ENCODE measurements around the gene ACAA2. TPM values are rescaled to one million over a fixed set of nuclear protein-coding genes. Genes with fewer than 3 reads are reported as not detected.

The ACAA2 gene
- total and polyA plus RNA-seq, 4 donors = 55.6 to 1,315 (median 646) TPM

DNA sequence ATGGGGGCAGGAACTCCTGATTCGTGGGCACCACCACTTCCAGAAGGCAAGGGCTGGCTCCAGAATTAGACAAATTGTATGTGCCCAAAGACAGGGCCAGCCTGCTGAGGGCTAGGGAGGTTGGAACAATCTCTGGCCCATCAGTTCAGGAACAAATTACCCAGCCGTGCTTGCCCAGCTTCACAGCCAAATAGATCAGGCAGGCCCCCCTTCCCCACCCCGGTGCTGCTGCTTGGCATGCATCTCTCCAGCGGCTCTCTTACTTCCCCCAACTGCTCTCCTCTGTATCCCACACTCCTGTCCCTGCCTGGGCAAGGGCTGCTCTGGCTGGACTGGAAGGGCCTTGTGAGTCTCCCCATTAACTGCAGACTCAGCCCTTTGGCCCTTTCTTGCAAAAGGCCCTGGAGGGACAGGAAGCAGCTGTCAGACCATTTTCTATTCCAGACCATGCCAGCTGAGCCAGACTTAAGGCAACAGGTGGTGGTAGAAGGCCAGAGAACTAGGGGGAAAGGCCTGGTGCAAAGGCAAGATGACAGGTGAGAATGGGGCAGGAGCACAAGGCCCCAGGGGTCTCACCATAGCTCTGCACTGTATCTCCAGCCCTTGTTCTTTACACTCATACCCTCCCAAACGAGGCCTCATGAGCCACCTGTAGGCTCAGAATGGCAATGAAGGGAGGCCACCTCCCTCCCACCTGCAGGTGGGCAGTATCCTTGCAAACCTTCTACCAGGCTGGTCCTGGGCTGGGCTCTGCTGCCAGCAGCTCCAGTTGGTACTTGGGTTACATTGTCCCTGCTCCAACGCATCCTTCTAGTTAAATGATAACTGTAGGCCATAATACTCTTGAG is 30.7 kb upstream of the ACAA2 start:
- no peak for DNase-seq (ENCODE audit: low spot score)
- Histone ChIP-seq H3K4me3 (ENCODE audit: low read depth in 1 of 3, low read length in 3 of 3) (no peak overlapping the region), H3K9ac (ENCODE audit: low read depth in 1 of 2, low read length in 2 of 2) (no peak overlapping the region), H3K9me3 (ENCODE audit: control insufficient read depth in 4 of 4, low read length in 3 of 4) (no peaks in the 10 kb centered on the region), H3K27me3 (ENCODE audit: control insufficient read depth in 4 of 4, insufficient read depth in 4 of 4, low read length in 3 of 4) (no peaks in the 10 kb centered on the region), H3K4me1 (ENCODE audit: control insufficient read depth in 4 of 4, insufficient read depth in 4 of 4, low read length in 3 of 4) (peaks cover 0 to 21% (median 10%) of the 10 kb centered on the region in 4 donors), H3K27ac (ENCODE audit: low read depth in 1 of 2, low read length in 2 of 2) (no peak overlapping the region), H3K36me3 (ENCODE audit: control insufficient read depth in 4 of 4, insufficient read depth in 3 of 4, low read depth in 1 of 4, low read length in 3 of 4) (peaks cover 0 to 2% (median under 1%) of the 10 kb centered on the region in 4 donors)
- WGBS = 90% methylated on average over 6 of the region's 6 CpGs
- TF ChIP-seq, protein P1, sequence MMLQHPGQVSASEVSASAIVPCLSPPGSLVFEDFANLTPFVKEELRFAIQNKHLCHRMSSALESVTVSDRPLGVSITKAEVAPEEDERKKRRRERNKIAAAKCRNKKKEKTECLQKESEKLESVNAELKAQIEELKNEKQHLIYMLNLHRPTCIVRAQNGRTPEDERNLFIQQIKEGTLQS (IDR thresholded peaks at IDR 0.05) = no peak
- TF ChIP-seq, protein P2, sequence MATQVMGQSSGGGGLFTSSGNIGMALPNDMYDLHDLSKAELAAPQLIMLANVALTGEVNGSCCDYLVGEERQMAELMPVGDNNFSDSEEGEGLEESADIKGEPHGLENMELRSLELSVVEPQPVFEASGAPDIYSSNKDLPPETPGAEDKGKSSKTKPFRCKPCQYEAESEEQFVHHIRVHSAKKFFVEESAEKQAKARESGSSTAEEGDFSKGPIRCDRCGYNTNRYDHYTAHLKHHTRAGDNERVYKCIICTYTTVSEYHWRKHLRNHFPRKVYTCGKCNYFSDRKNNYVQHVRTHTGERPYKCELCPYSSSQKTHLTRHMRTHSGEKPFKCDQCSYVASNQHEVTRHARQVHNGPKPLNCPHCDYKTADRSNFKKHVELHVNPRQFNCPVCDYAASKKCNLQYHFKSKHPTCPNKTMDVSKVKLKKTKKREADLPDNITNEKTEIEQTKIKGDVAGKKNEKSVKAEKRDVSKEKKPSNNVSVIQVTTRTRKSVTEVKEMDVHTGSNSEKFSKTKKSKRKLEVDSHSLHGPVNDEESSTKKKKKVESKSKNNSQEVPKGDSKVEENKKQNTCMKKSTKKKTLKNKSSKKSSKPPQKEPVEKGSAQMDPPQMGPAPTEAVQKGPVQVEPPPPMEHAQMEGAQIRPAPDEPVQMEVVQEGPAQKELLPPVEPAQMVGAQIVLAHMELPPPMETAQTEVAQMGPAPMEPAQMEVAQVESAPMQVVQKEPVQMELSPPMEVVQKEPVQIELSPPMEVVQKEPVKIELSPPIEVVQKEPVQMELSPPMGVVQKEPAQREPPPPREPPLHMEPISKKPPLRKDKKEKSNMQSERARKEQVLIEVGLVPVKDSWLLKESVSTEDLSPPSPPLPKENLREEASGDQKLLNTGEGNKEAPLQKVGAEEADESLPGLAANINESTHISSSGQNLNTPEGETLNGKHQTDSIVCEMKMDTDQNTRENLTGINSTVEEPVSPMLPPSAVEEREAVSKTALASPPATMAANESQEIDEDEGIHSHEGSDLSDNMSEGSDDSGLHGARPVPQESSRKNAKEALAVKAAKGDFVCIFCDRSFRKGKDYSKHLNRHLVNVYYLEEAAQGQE (IDR thresholded peaks at IDR 0.05) = no peak
- TF ChIP-seq HNF4A (conservative IDR thresholded peaks at IDR 0.05) = no peak
- TF ChIP-seq SP1 (IDR thresholded peaks at IDR 0.05) = no peak
- TF ChIP-seq FOXA2 (IDR thresholded peaks at IDR 0.05) = no peak
- TF ChIP-seq GABPA (IDR thresholded peaks at IDR 0.05 in 1 of 2, conservative IDR thresholded peaks at IDR 0.05 in 1 of 2) = no peak
- no peak for TF ChIP-seq TAF1 (conservative IDR thresholded peaks at IDR 0.05)
- no peak for TF ChIP-seq YY1 (IDR thresholded peaks at IDR 0.05)

DNA sequence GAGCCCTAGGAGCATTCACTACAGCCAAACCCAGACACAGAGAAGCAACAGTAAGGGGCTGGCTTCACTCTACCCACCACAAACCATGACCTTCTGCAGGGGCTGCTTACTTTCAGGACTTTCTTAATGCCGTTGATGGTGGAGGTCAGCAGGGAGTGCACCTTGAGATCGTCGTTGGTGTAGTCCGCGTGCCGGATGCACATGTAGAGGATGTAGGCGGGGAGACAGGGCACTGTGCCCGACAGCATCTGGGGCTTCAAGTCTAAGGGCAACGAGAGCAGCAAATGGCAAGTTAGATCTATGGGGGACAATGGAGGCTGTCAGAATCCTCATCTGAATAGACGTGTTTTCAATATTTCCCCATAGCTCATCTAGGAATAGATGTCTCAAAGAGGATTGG is 29.8 kb upstream of the ACAA2 start:
- Histone ChIP-seq H3K4me1 (ENCODE audit: control insufficient read depth in 4 of 4, insufficient read depth in 4 of 4, low read length in 3 of 4) (peaks cover 2 to 30% (median 14%) of the 10 kb centered on the region in 4 donors), H3K36me3 (ENCODE audit: control insufficient read depth in 4 of 4, insufficient read depth in 3 of 4, low read depth in 1 of 4, low read length in 3 of 4) (peaks cover 0 to 2% (median under 1%) of the 10 kb centered on the region in 4 donors), H3K9me3 (ENCODE audit: control insufficient read depth in 4 of 4, low read length in 3 of 4) (no peaks in the 10 kb centered on the region), H3K27ac (ENCODE audit: low read depth in 1 of 2, low read length in 2 of 2) (no peak overlapping the region), H3K4me3 (ENCODE audit: low read depth in 1 of 3, low read length in 3 of 3) (no peak overlapping the region), H3K9ac (ENCODE audit: low read depth in 1 of 2, low read length in 2 of 2) (no peak overlapping the region), H3K27me3 (ENCODE audit: control insufficient read depth in 4 of 4, insufficient read depth in 4 of 4, low read length in 3 of 4) (no peaks in the 10 kb centered on the region)
- no peak for DNase-seq (ENCODE audit: low spot score)
- WGBS = 95% methylated on average over 10 of the region's 10 CpGs
- TF ChIP-seq HNF4A (conservative IDR thresholded peaks at IDR 0.05) (no peak), FOXA2 (IDR thresholded peaks at IDR 0.05) (no peak)
- TF ChIP-seq, protein P3, sequence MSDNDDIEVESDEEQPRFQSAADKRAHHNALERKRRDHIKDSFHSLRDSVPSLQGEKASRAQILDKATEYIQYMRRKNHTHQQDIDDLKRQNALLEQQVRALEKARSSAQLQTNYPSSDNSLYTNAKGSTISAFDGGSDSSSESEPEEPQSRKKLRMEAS (IDR thresholded peaks at IDR 0.05) = no peak

DNA sequence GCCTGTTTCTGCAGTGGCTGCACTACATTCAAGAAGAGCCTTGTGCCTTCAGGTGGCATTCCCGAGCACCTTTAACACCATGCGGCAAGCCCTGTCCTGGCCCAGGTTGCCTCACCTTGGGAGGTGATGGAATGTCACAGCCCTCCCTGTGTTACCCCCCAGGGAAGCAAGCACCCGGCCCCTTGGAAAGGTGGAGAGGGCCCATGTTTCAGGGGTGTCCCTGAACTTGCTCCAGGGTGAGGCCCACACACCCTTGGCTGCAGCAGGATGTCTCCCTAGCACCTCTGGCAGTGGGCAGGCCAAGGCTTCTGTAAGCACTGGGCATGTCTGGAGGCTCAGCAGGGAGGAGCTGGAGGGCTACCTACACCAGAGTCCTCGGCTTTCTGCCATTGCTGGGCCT is 29.3 kb upstream of the ACAA2 start:
- 95% methylated on average over 4 of the region's 4 CpGs for WGBS
- H3K4me1 ChIP-seq (ENCODE audit: control insufficient read depth in 4 of 4, insufficient read depth in 4 of 4, low read length in 3 of 4) = peaks cover 2 to 35% (median 16%) of the 10 kb centered on the region in 4 donors
- DNase-seq (ENCODE audit: low spot score) = no peak
- H3K36me3 ChIP-seq (ENCODE audit: control insufficient read depth in 4 of 4, insufficient read depth in 3 of 4, low read depth in 1 of 4, low read length in 3 of 4) = peaks cover 0 to 2% (median under 1%) of the 10 kb centered on the region in 4 donors
- H3K27me3 ChIP-seq (ENCODE audit: control insufficient read depth in 4 of 4, insufficient read depth in 4 of 4, low read length in 3 of 4) = no peaks in the 10 kb centered on the region
- no peak overlapping the region for H3K27ac ChIP-seq (ENCODE audit: low read depth in 1 of 2, low read length in 2 of 2)
- no peaks in the 10 kb centered on the region for H3K9me3 ChIP-seq (ENCODE audit: control insufficient read depth in 4 of 4, low read length in 3 of 4)
- H3K9ac ChIP-seq (ENCODE audit: low read depth in 1 of 2, low read length in 2 of 2) = no peak overlapping the region
- no peak overlapping the region for H3K4me3 ChIP-seq (ENCODE audit: low read depth in 1 of 3, low read length in 3 of 3)
- TF ChIP-seq TAF1 (conservative IDR thresholded peaks at IDR 0.05) (no peak), RAD21 (IDR thresholded peaks at IDR 0.05) (no peak), HNF4G (IDR thresholded peaks at IDR 0.05) (no peak), EGR1 (IDR thresholded peaks at IDR 0.05; ENCODE audit: low read depth in 2 of 2) (no peak), RXRA (IDR thresholded peaks at IDR 0.05) (no peak)
- TF ChIP-seq, protein P3 (IDR thresholded peaks at IDR 0.05) = no peak
- TF ChIP-seq, protein P4, sequence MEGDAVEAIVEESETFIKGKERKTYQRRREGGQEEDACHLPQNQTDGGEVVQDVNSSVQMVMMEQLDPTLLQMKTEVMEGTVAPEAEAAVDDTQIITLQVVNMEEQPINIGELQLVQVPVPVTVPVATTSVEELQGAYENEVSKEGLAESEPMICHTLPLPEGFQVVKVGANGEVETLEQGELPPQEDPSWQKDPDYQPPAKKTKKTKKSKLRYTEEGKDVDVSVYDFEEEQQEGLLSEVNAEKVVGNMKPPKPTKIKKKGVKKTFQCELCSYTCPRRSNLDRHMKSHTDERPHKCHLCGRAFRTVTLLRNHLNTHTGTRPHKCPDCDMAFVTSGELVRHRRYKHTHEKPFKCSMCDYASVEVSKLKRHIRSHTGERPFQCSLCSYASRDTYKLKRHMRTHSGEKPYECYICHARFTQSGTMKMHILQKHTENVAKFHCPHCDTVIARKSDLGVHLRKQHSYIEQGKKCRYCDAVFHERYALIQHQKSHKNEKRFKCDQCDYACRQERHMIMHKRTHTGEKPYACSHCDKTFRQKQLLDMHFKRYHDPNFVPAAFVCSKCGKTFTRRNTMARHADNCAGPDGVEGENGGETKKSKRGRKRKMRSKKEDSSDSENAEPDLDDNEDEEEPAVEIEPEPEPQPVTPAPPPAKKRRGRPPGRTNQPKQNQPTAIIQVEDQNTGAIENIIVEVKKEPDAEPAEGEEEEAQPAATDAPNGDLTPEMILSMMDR (IDR thresholded peaks at IDR 0.05; ENCODE audit: low read depth, low read length, missing input control) = no peak
- TF ChIP-seq, protein P5, sequence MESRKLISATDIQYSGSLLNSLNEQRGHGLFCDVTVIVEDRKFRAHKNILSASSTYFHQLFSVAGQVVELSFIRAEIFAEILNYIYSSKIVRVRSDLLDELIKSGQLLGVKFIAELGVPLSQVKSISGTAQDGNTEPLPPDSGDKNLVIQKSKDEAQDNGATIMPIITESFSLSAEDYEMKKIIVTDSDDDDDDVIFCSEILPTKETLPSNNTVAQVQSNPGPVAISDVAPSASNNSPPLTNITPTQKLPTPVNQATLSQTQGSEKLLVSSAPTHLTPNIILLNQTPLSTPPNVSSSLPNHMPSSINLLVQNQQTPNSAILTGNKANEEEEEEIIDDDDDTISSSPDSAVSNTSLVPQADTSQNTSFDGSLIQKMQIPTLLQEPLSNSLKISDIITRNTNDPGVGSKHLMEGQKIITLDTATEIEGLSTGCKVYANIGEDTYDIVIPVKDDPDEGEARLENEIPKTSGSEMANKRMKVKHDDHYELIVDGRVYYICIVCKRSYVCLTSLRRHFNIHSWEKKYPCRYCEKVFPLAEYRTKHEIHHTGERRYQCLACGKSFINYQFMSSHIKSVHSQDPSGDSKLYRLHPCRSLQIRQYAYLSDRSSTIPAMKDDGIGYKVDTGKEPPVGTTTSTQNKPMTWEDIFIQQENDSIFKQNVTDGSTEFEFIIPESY (IDR thresholded peaks at IDR 0.05) = no peak
